ENCODE data around the gene FZD8.

Gene FZD8

GRCh38 chr10:35640951-35641675 lies 983 bp downstream of the FZD8 start:
- DNase-seq (ENCODE audit: low read depth) = no peak

GRCh38 chr10:35640474-35640873 lies 1.6 kb downstream of the FZD8 start:
- DNase-seq (ENCODE audit: low read depth) = no peak

- DNase-seq (ENCODE audit: low read depth) = no peak
Measured at GRCh38 chr10:35639728-35640401, 2.2 kb downstream of the FZD8 start.

- no peak for DNase-seq (ENCODE audit: low read depth)
Measured at GRCh38 chr10:35639021-35639727, 2.9 kb downstream of the FZD8 start.

GRCh38 chr10:35638101-35638500 lies 4.0 kb downstream of the FZD8 start:
- DNase-seq (ENCODE audit: low read depth) = no peak

- DNase-seq (ENCODE audit: low read depth) = no peak
Measured at GRCh38 chr10:35637462-35637861, 4.6 kb downstream of the FZD8 start.

- DNase-seq (ENCODE audit: low read depth) = no peak
Measured at GRCh38 chr10:35636956-35637355, 5.1 kb downstream of the FZD8 start.

GRCh38 chr10:35635576-35635975 lies 6.5 kb downstream of the FZD8 start:
- DNase-seq (ENCODE audit: low read depth) = no peak

- no peak for DNase-seq (ENCODE audit: low read depth)
Measured at GRCh38 chr10:35633006-35633980, 8.8 kb downstream of the FZD8 start.

- DNase-seq (ENCODE audit: low read depth) = no peak
Measured at GRCh38 chr10:35632027-35632426, 10.1 kb downstream of the FZD8 start.

GRCh38 chr10:35631404-35631803 lies 10.7 kb downstream of the FZD8 start:
- DNase-seq (ENCODE audit: low read depth) = no peak

- no peak for DNase-seq (ENCODE audit: low read depth)
Measured at GRCh38 chr10:35626971-35627507, 15.1 kb downstream of the FZD8 start.

GRCh38 chr10:35614312-35614711 lies 27.8 kb downstream of the FZD8 start:
- no peak for DNase-seq (ENCODE audit: low read depth)

GRCh38 chr10:35613597-35614226 lies 28.4 kb downstream of the FZD8 start:
- no peak for DNase-seq (ENCODE audit: low read depth)

- DNase-seq (ENCODE audit: low read depth) = no peak
Measured at GRCh38 chr10:35613107-35613440, 29.0 kb downstream of the FZD8 start.

- DNase-seq (ENCODE audit: low read depth) = no peak
Measured at GRCh38 chr10:35612385-35613106, 29.6 kb downstream of the FZD8 start.

- no peak for DNase-seq (ENCODE audit: low read depth)
Measured at GRCh38 chr10:35611750-35612149, 30.3 kb downstream of the FZD8 start.

GRCh38 chr10:35608328-35608672 lies 33.8 kb downstream of the FZD8 start:
- DNase-seq (ENCODE audit: low read depth) = no peak

GRCh38 chr10:35607475-35608327 lies 34.4 kb downstream of the FZD8 start:
- DNase-seq (ENCODE audit: low read depth) = no peak

- DNase-seq (ENCODE audit: low read depth) = no peak
Measured at GRCh38 chr10:35606430-35606829, 35.7 kb downstream of the FZD8 start.

All from stimulated activated CD8-positive, alpha-beta memory T cell treated with anti-CD3 and anti-CD28 coated beads, Interleukin-15, amount 100 ng/mL, for 24 hours (primary cell).